Astrocyte (in vitro differentiated cells and primary cell): ENCODE results near the gene FAM131A. TPM values are rescaled to one million over a fixed set of nuclear protein-coding genes. Genes with fewer than 3 reads are reported as not detected.

Experiments
- DNase-seq: peaks from one replicate; pipeline ENCODE4 v3.0.0-alpha.2; 2010; ENCODE audit warnings: low read depth
- FAIRE-seq: peaks from 2 replicates; lab custom pipeline; 2011; peaks lifted over from hg19 to GRCh38; lab: Jason Lieb, UNC
- H2AFZ ChIP-seq: 2 replicates; pipeline ENCODE4 v1.6.0; 2012; ENCODE audit warnings: low read depth, low read length, inconsistent platforms
- H3K27ac ChIP-seq: 2 replicates; pipeline ENCODE4 v1.5.1; 2011; ENCODE audit warnings: low read depth, low read length, inconsistent platforms
- H3K27me3 ChIP-seq: 2 replicates; pipeline ENCODE4 v1.6.0; 2011; ENCODE audit warnings: low read length, inconsistent platforms; ENCODE audit not compliant: insufficient read depth
- H3K36me3 ChIP-seq: 2 replicates; pipeline ENCODE4 v1.5.1; 2011; ENCODE audit warnings: low read length, inconsistent platforms; ENCODE audit not compliant: insufficient read depth
- H3K4me1 ChIP-seq: 2 replicates; pipeline ENCODE4 v1.5.1; 2011; ENCODE audit warnings: low read length, inconsistent platforms; ENCODE audit not compliant: insufficient read depth
- H3K4me2 ChIP-seq: 2 replicates; pipeline ENCODE4 v1.6.0; 2012; ENCODE audit warnings: low read length, inconsistent platforms
- H3K4me3 ChIP-seq: 2 replicates; pipeline ENCODE4 v1.5.1; 2011; ENCODE audit warnings: low read depth, mild to moderate bottlenecking, low read length, inconsistent platforms; ENCODE audit not compliant: insufficient read depth
- H3K79me2 ChIP-seq: 2 replicates; pipeline ENCODE4 v1.6.0; 2012; ENCODE audit warnings: mild to moderate bottlenecking, low read length, inconsistent platforms; ENCODE audit not compliant: insufficient read depth
- H3K9ac ChIP-seq: 2 replicates; pipeline ENCODE4 v1.6.0; 2012; ENCODE audit warnings: mild to moderate bottlenecking, low read length, inconsistent platforms
- H3K9me3 ChIP-seq: 2 replicates; pipeline ENCODE4 v1.5.1; 2012; ENCODE audit warnings: low read depth, mild to moderate bottlenecking, low read length, inconsistent platforms; ENCODE audit not compliant: insufficient read depth
- H4K20me1 ChIP-seq: 2 replicates; pipeline ENCODE4 v1.6.0; 2012; ENCODE audit warnings: low read length, inconsistent platforms; ENCODE audit not compliant: insufficient read depth
- H3K27ac Mint-ChIP-seq: one replicate; pipeline ENCODE4 v1.8.0; 2021; ENCODE audit warnings: mild to moderate bottlenecking, mixed read lengths; ENCODE audit not compliant: unreplicated experiment
- H3K27me3 Mint-ChIP-seq: one replicate; pipeline ENCODE4 v1.8.0; 2021; ENCODE audit warnings: low read depth, mixed read lengths; ENCODE audit not compliant: unreplicated experiment
- H3K36me3 Mint-ChIP-seq: one replicate; pipeline ENCODE4 v1.8.0; 2021; ENCODE audit warnings: low read depth, mixed read lengths; ENCODE audit not compliant: unreplicated experiment
- H3K4me1 Mint-ChIP-seq: one replicate; pipeline ENCODE4 v1.8.0; 2021; ENCODE audit warnings: low read depth, mixed read lengths; ENCODE audit not compliant: unreplicated experiment
- H3K4me3 Mint-ChIP-seq: one replicate; pipeline ENCODE4 v1.8.0; 2021; ENCODE audit warnings: mild to moderate bottlenecking, moderate library complexity, mixed read lengths; ENCODE audit not compliant: unreplicated experiment
- H3K9me3 Mint-ChIP-seq: one replicate; pipeline ENCODE4 v1.8.0; 2021; ENCODE audit warnings: mild to moderate bottlenecking, mixed read lengths; ENCODE audit not compliant: unreplicated experiment
- CTCF ChIP-seq: IDR thresholded peaks from 2 replicates; pipeline ENCODE4 v1.5.1; 2011; ENCODE audit warnings: low read depth, mild to moderate bottlenecking, inconsistent platforms, low read length, moderate library complexity; ENCODE audit not compliant: insufficient read depth
- EZH2 ChIP-seq: IDR thresholded peaks from 2 replicates; pipeline ENCODE4 v1.6.1; 2012; ENCODE audit warnings: mild to moderate bottlenecking, low read length, inconsistent platforms; ENCODE audit not compliant: insufficient read depth
- total RNA-seq: library from RNA; stranded (reverse); gene quantifications from 2 replicates; pipeline ENCODE4 v1.2.1, GENCODE V29; 2021

The FAM131A gene
- total RNA-seq, 1 donor from 2014 or later = 12.2 TPM

GRCh38 chr3:184299488-184300377, 37.7 kb upstream of the FAM131A start:
- Histone ChIP-seq H2AFZ (peak overlapping the region; percentile 31), H3K79me2 (peaks cover 58% of the 10 kb centered on the region), H3K4me2 (peak overlapping the region; percentile 84), H3K9me3 (no peaks in the 10 kb centered on the region), H3K4me1 (peaks cover 18% of the 10 kb centered on the region), H3K27me3 (peaks cover 2% of the 10 kb centered on the region), H4K20me1 (peaks cover 53% of the 10 kb centered on the region), H3K9ac (peak overlapping the region; percentile 97), H3K4me3 (peak overlapping the region; percentile 92), H3K27ac (peak overlapping the region; percentile 86), H3K36me3 (peaks cover 40% of the 10 kb centered on the region)
- no peak for TF ChIP-seq EZH2
- TF ChIP-seq CTCF = no peak
- peak; percentile 48 for DNase-seq
- peak overlapping the region; percentile 95 for H3K4me3 Mint-ChIP-seq
- peak overlapping the region; percentile 86 for H3K27ac Mint-ChIP-seq
- no peak for FAIRE-seq
- H3K27me3 Mint-ChIP-seq = peaks cover 11% of the 10 kb centered on the region
- peaks cover 2% of the 10 kb centered on the region for H3K9me3 Mint-ChIP-seq
- H3K4me1 Mint-ChIP-seq = peaks cover 22% of the 10 kb centered on the region
- H3K36me3 Mint-ChIP-seq = peaks cover 28% of the 10 kb centered on the region

GRCh38 chr3:184300378-184300720, 37.1 kb upstream of the FAM131A start:
- peak overlapping the region; percentile 97 for H3K9ac ChIP-seq
- peak overlapping the region; percentile 95 for H3K4me3 Mint-ChIP-seq

More at GRCh38 chr3:184300378-184300720, 37.1 kb upstream of the FAM131A start:
- Mint-ChIP-seq H3K36me3 (peaks cover 33% of the 10 kb centered on the region), H3K4me1 (peaks cover 23% of the 10 kb centered on the region), H3K27me3 (peaks cover 6% of the 10 kb centered on the region), H3K9me3 (no peaks in the 10 kb centered on the region), H3K27ac (peak overlapping the region; percentile 86)
- peaks cover 59% of the 10 kb centered on the region for H4K20me1 ChIP-seq
- peak; percentile 43 for FAIRE-seq
- no peaks in the 10 kb centered on the region for H3K9me3 ChIP-seq
- H3K36me3 ChIP-seq = peaks cover 46% of the 10 kb centered on the region
- H2AFZ ChIP-seq = no peak overlapping the region
- DNase-seq = peak; percentile 56
- TF ChIP-seq CTCF (no peak), EZH2 (no peak)
- H3K79me2 ChIP-seq = peaks cover 62% of the 10 kb centered on the region
- peak overlapping the region; percentile 86 for H3K27ac ChIP-seq
- H3K4me2 ChIP-seq = peak overlapping the region; percentile 84
- peaks cover 2% of the 10 kb centered on the region for H3K27me3 ChIP-seq
- peaks cover 18% of the 10 kb centered on the region for H3K4me1 ChIP-seq
- peak overlapping the region; percentile 92 for H3K4me3 ChIP-seq
